HEK293 (cell line): ENCODE data around the gene PTPRN2.
"Not testable (repeated sequence)": the region's sequence is repeated elsewhere in the genome, so short reads cannot be mapped to it uniquely, and the experiment has no call there.

Source experiments
- CTCF ChIA-PET: fragments of 350-600 bp; formaldehyde crosslinking; extraction: SDS; loops from one replicate; lab custom pipeline; 2021; ENCODE audit warnings: antibody characterized with exemption; lab: Yijun Ruan, JAX
- POLR2A ChIA-PET: fragments of 300-600 bp; formaldehyde crosslinking; extraction: SDS; loops from one replicate; lab custom pipeline; 2020; ENCODE audit warnings: antibody characterized with exemption, inconsistent platforms; lab: Yijun Ruan, JAX
- H3K27ac ChIP-seq: fragments of 200-500 bp; sonication (Bioruptor generic); 2 replicates; pipeline ENCODE4 v1.5.1; 2014; ENCODE audit warnings: low read depth, low read length, control low read depth, inconsistent platforms; ENCODE audit errors: extremely low read depth
- H3K36me3 ChIP-seq, 2 experiments: fragments of 200-500 bp in 1 of 2; sonication (Bioruptor generic) in 1 of 2; 1 replicate in 1 of 2; 2 replicates in 1 of 2; pipeline ENCODE4 v1.5.1; 2014 to 2017; ENCODE audit warnings: inconsistent platforms in 2 of 2, low read length in 2 of 2; ENCODE audit not compliant: control insufficient read depth in 2 of 2, insufficient read depth in 1 of 2
- H3K4me1 ChIP-seq: fragments of 200-500 bp; sonication (Bioruptor generic); 2 replicates; pipeline ENCODE4 v1.5.1; 2014; ENCODE audit warnings: mild to moderate bottlenecking, low read length, inconsistent platforms; ENCODE audit not compliant: control insufficient read depth, insufficient read depth
- H3K4me3 ChIP-seq: 2 replicates; pipeline ENCODE4 v1.5.1; 2011; ENCODE audit warnings: low read depth, mild to moderate bottlenecking, control low read depth, low read length, moderate library complexity
- H3K9me3 ChIP-seq: fragments of 200-500 bp; sonication (Bioruptor generic); 2 replicates; pipeline ENCODE4 v1.5.1; 2014; ENCODE audit warnings: low read depth, low read length, inconsistent platforms; ENCODE audit not compliant: control insufficient read depth, insufficient read depth
- BCL11B ChIP-seq: fragments of 450-650 bp; formaldehyde crosslinking; IDR thresholded peaks from 2 replicates; pipeline ENCODE4 v1.5.1; 2016; ENCODE audit warnings: low read depth, missing biosample characterization, missing genetic modification characterization
- KLF1 ChIP-seq: fragments of 450-650 bp; formaldehyde crosslinking; IDR thresholded peaks from 2 replicates; pipeline ENCODE4 v1.5.1; 2016; ENCODE audit warnings: missing biosample characterization, missing genetic modification characterization
- SALL2 ChIP-seq: fragments of 450-650 bp; formaldehyde crosslinking; IDR thresholded peaks from 2 replicates; pipeline ENCODE4 v1.5.0; 2017; ENCODE audit warnings: missing biosample characterization, mild to moderate bottlenecking, missing genetic modification characterization, borderline replicate concordance
- SETDB1 ChIP-seq: IDR thresholded peaks from one replicate; pipeline ENCODE4 v1.6.1; 2017; ENCODE audit warnings: mild to moderate bottlenecking, low read length, moderate library complexity, mixed read lengths; ENCODE audit not compliant: insufficient read length
- TCF7L2 ChIP-seq: IDR thresholded peaks from 2 replicates; pipeline ENCODE4 v1.6.1; 2011; ENCODE audit warnings: low read depth, mild to moderate bottlenecking, inconsistent platforms, low read length, moderate library complexity, borderline replicate concordance
- ZBTB26 ChIP-seq: fragments of 450-650 bp; formaldehyde crosslinking; optimal IDR thresholded peaks from 2 replicates; pipeline ENCODE3; 2016; ENCODE audit warnings: missing biosample characterization, mild to moderate bottlenecking, missing genetic modification characterization
- ZBTB8A ChIP-seq: fragments of 450-650 bp; formaldehyde crosslinking; IDR thresholded peaks from 2 replicates; pipeline ENCODE4 v1.5.1; 2016; ENCODE audit warnings: missing biosample characterization, missing genetic modification characterization
- ZNF184 ChIP-seq: fragments of 450-650 bp; IDR thresholded peaks from 2 replicates; pipeline ENCODE4 v1.5.1; 2018; ENCODE audit warnings: missing biosample characterization, mild to moderate bottlenecking, missing genetic modification characterization
- ZNF2 ChIP-seq: fragments of 450-650 bp; formaldehyde crosslinking; IDR thresholded peaks from 2 replicates; pipeline ENCODE4 v1.5.1; 2016; ENCODE audit warnings: missing biosample characterization, missing genetic modification characterization
- ZNF248 ChIP-seq: fragments of 450-650 bp; formaldehyde crosslinking; IDR thresholded peaks from 2 replicates; pipeline ENCODE4 v1.5.1; 2017; ENCODE audit warnings: missing biosample characterization, missing genetic modification characterization
- ZNF404 ChIP-seq: fragments of 450-650 bp; formaldehyde crosslinking; IDR thresholded peaks from 2 replicates; pipeline ENCODE4 v1.5.1; 2017; ENCODE audit warnings: missing biosample characterization, missing genetic modification characterization
- ZNF433 ChIP-seq: fragments of 450-650 bp; formaldehyde crosslinking; IDR thresholded peaks from 2 replicates; pipeline ENCODE4 v1.5.1; 2016; ENCODE audit warnings: missing biosample characterization, missing genetic modification characterization, low read depth
- ZNF449 ChIP-seq: fragments of 450-650 bp; formaldehyde crosslinking; IDR thresholded peaks from 2 replicates; pipeline ENCODE4 v1.5.1; 2017; ENCODE audit warnings: missing biosample characterization, mild to moderate bottlenecking, missing genetic modification characterization, moderate library complexity
- ZNF529 ChIP-seq: fragments of 450-650 bp; formaldehyde crosslinking; IDR thresholded peaks from 2 replicates; pipeline ENCODE4 v1.5.1; 2017; ENCODE audit warnings: missing genetic modification characterization, missing biosample characterization; ENCODE audit not compliant: insufficient replicate concordance
- ZNF561 ChIP-seq: fragments of 450-650 bp; IDR thresholded peaks from 2 replicates; pipeline ENCODE4 v1.5.1; 2018; ENCODE audit warnings: missing biosample characterization, missing genetic modification characterization, borderline replicate concordance
- ZNF600 ChIP-seq: fragments of 450-650 bp; formaldehyde crosslinking; IDR thresholded peaks from 2 replicates; pipeline ENCODE4 v1.5.1; 2016; ENCODE audit warnings: missing biosample characterization, missing genetic modification characterization
- ZNF624 ChIP-seq: fragments of 450-650 bp; formaldehyde crosslinking; IDR thresholded peaks from 2 replicates; pipeline ENCODE4 v1.5.1; 2017; ENCODE audit warnings: missing biosample characterization, missing genetic modification characterization
- ZNF629 ChIP-seq: fragments of 450-650 bp; formaldehyde crosslinking; IDR thresholded peaks from 2 replicates; pipeline ENCODE4 v1.5.1; 2017; ENCODE audit warnings: missing biosample characterization, missing genetic modification characterization
- ZNF658 ChIP-seq: fragments of 450-650 bp; formaldehyde crosslinking; IDR thresholded peaks from 2 replicates; pipeline ENCODE4; 2016; ENCODE audit warnings: missing biosample characterization, missing genetic modification characterization
- ZSCAN16 ChIP-seq: fragments of 450-650 bp; formaldehyde crosslinking; IDR thresholded peaks from 2 replicates; pipeline ENCODE4 v1.5.1; 2016; ENCODE audit warnings: missing biosample characterization, missing genetic modification characterization
- ZSCAN18 ChIP-seq: fragments of 450-650 bp; formaldehyde crosslinking; IDR thresholded peaks from 2 replicates; pipeline ENCODE4 v1.5.1; 2016; ENCODE audit warnings: missing biosample characterization, missing genetic modification characterization
- ZSCAN23 ChIP-seq: fragments of 450-650 bp; formaldehyde crosslinking; IDR thresholded peaks from 2 replicates; pipeline ENCODE4 v1.5.1; 2016; ENCODE audit warnings: missing biosample characterization, missing genetic modification characterization
- TF ChIP-seq, protein P1 (sequence below): fragments of 450-650 bp; formaldehyde crosslinking; IDR thresholded peaks from 2 replicates; pipeline ENCODE4 v1.5.1; 2016; ENCODE audit warnings: missing biosample characterization, missing genetic modification characterization

PTPRN2 gene

GRCh38 chr7:157904211-157904865 is 683.3 kb downstream of the PTPRN2 start:
- Histone ChIP-seq H3K4me1 (no peaks in the 10 kb centered on the region), H3K36me3 (no peaks in the 10 kb centered on the region), H3K27ac (no peak overlapping the region), H3K9me3 (no peaks in the 10 kb centered on the region), H3K4me3 (no peak overlapping the region)
- ChIA-PET CTCF (no interaction called here), POLR2A (no interaction called here)
- TF ChIP-seq ZNF529 (tag by site-specific recombination) (no peak), ZNF561 (tag by site-specific recombination) (no peak), ZSCAN23 (tag by site-specific recombination) (no peak), ZNF248 (tag by site-specific recombination) (no peak), ZSCAN16 (no peak), ZNF658 (tag by site-specific recombination) (no peak), SETDB1 (no peak), ZNF629 (tag by site-specific recombination) (no peak), ZNF184 (tag by site-specific recombination) (no peak), TCF7L2 (no peak), ZNF433 (no peak), ZBTB26 (no peak), ZBTB8A (tag by site-specific recombination) (no peak), ZSCAN18 (tag by site-specific recombination) (no peak)

- POLR2A ChIA-PET, result no interaction called here
- H3K27ac ChIP-seq, result no peak overlapping the region
- H3K4me3 ChIP-seq, result no peak overlapping the region
- CTCF ChIA-PET, result no interaction called here
- TF ChIP-seq ZNF449 (tag by site-specific recombination) (no peak), SALL2 (tag by site-specific recombination) (no peak)
- TF ChIP-seq, protein P1, sequence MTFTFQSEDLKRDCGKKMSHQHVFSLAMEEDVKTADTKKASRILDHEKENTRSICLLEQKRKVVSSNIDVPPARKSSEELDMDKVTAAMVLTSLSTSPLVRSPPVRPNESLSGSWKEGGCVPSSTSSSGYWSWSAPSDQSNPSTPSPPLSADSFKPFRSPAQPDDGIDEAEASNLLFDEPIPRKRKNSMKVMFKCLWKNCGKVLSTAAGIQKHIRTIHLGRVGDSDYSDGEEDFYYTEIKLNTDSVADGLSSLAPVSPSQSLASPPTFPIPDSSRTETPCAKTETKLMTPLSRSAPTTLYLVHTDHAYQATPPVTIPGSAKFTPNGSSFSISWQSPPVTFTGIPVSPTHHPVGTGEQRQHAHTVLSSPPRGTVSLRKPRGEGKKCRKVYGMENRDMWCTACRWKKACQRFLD (tag by site-specific recombination), result no peak
- no peaks in the 10 kb centered on the region for H3K36me3 ChIP-seq
- H3K4me1 ChIP-seq, result no peaks in the 10 kb centered on the region
- no peaks in the 10 kb centered on the region for H3K9me3 ChIP-seq
These were observed 683.9 kb downstream of the PTPRN2 start for GRCh38 chr7:157903710-157904109.

DNA sequence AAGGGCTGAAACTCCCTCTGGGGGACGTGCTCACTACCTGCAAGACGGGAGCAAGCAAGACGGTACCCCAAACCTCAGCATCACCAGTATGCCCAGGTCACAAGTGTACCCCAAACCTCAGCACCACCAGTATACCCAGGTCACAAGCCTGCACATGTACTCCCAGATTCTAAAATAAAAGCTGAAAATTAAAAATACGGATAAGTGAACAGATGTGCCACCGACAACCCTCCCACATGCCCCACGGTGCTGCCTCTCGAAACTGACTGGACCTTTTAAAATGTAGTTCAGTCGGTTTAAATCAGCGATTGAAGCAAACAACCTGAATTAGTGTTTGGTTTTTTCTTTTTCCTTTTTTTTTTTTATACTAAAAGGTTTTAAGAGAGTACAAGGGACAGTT is 684.3 kb downstream of the PTPRN2 start:
- ChIA-PET POLR2A (no interaction called here), CTCF (no interaction called here)
- Histone ChIP-seq H3K4me3 (no peak overlapping the region), H3K9me3 (no peaks in the 10 kb centered on the region), H3K27ac (no peak overlapping the region), H3K36me3 (no peaks in the 10 kb centered on the region), H3K4me1 (no peaks in the 10 kb centered on the region)
- TF ChIP-seq ZSCAN23 (tag by site-specific recombination) (no peak), ZBTB8A (tag by site-specific recombination) (no peak), BCL11B (tag by site-specific recombination) (no peak), KLF1 (tag by site-specific recombination) (no peak), ZNF624 (tag by site-specific recombination) (no peak), ZNF2 (tag by site-specific recombination) (no peak), ZNF600 (tag by site-specific recombination) (no peak), ZNF404 (tag by site-specific recombination) (no peak)

GRCh38 chr7:157901816-157902610 is 685.6 kb downstream of the PTPRN2 start:
- H3K4me3 ChIP-seq, H3K27ac ChIP-seq, H3K4me1 ChIP-seq, POLR2A ChIA-PET, H3K36me3 ChIP-seq, CTCF ChIA-PET, H3K9me3 ChIP-seq: not testable (repeated sequence)
